RWPE1 (cell line): ENCODE data around the gene CD72.

ENCODE experiments used
- CTCF ChIA-PET: fragments of 350-600 bp; sonication (Branson Sonifier 250); formaldehyde crosslinking; extraction: SDS; loops from one replicate; lab custom pipeline; 2021; lab: Yijun Ruan, JAX
- POLR2A ChIA-PET: fragments of 400-600 bp; formaldehyde crosslinking; extraction: SDS; loops from one replicate; lab custom pipeline; 2020; ENCODE audit warnings: antibody characterized with exemption; ENCODE audit not compliant: low non-redundant PET; lab: Yijun Ruan, JAX
- DNase-seq: peaks from one replicate; pipeline ENCODE4 v3.0.0; 2012; ENCODE audit warnings: low spot score
- H3K27ac ChIP-seq: fragments of 450-650 bp; 2 replicates; pipeline ENCODE4 v1.5.1; 2017
- CTCF ChIP-seq: fragments of 450-650 bp; conservative IDR thresholded peaks from 2 replicates; pipeline ENCODE4 v1.5.1; 2017; ENCODE audit warnings: low read depth, mild to moderate bottlenecking

The CD72 gene

GRCh38 chr9:35657546-35658136 is 39.4 kb upstream of the CD72 start, which contains the start of gene RMRP:
Gene RMRP (minus strand): TSS chr9:35658019.
- ChIA-PET CTCF (interaction anchor here (0.6 to 2.9 kb wide), 13 partner anchors 9 to 241 kb away, joined by 3 to 21 read pairs (median 4); partner anchors contain the start of genes CREB3, TLN1 and TPM2), POLR2A (interaction anchor here (1.2 kb wide), 1 partner anchor 52 kb away, joined by 3 read pairs; the partner anchor contains the start of gene TESK1)
- peak; percentile 98 for DNase-seq
- H3K27ac ChIP-seq: peak within 1 kb of the TSS; percentile 92
- TF ChIP-seq CTCF: no peak

GRCh38 chr9:35656831-35657545 is 38.8 kb upstream of the CD72 start:
- peak overlapping the region; percentile 92 for H3K27ac ChIP-seq
- ChIA-PET POLR2A (no interaction called here), CTCF (interaction anchor here (0.7 to 2.9 kb wide), 4 partner anchors 8 to 53 kb away, joined by 3 to 21 read pairs (median 6); no protein-coding TSS in a partner anchor)
- DNase-seq: no peak
- no peak for TF ChIP-seq CTCF

GRCh38 chr9:35656348-35656747 is 38.1 kb upstream of the CD72 start:
- POLR2A ChIA-PET: no interaction called here
- no peak for TF ChIP-seq CTCF

DNA sequence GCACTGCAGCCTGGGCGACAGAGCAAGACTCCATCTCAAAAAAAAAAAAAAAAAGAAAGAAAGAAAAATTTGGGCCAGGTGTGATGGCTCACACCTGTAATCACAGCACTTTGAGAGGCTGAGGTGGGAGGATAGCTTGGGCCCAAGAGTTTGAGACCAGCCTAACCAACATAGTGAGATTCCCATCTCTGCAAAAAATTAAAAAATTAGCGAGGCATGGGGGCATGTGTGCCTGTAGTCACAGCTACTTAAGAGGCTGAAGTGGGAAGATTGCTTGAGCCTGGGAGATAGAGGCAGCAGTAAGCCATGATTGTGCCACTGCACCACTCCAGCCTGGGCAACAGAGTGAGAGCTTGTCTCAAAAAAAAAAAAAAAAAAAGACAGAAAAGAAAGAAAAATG is 35.4 kb upstream of the CD72 start:
- TF ChIP-seq CTCF: no peak
- ChIA-PET CTCF (interaction anchor here (0.6 kb wide), 1 partner anchor 426 kb away, joined by 3 read pairs; no protein-coding TSS in a partner anchor), POLR2A (no interaction called here)
- peak overlapping the region; percentile 62; the same call in 1 of the 2 replicates for H3K27ac ChIP-seq
- no peak for DNase-seq

More at GRCh38 chr9:35656348-35656747, 38.1 kb upstream of the CD72 start:
- no peak for DNase-seq
- H3K27ac ChIP-seq: no peak overlapping the region
- CTCF ChIA-PET: interaction anchor here (2.9 kb wide), 1 partner anchor 9 kb away, joined by 21 read pairs; no protein-coding TSS in a partner anchor

GRCh38 chr9:35652829-35653209 is 34.6 kb upstream of the CD72 start:
- CTCF ChIA-PET: interaction anchor here (0.9 kb wide), 1 partner anchor 83 kb away, joined by 6 read pairs; no protein-coding TSS in a partner anchor
- peak overlapping the region; percentile 62 for H3K27ac ChIP-seq
- no peak for TF ChIP-seq CTCF
- no peak for DNase-seq
- POLR2A ChIA-PET: no interaction called here

- no peak for DNase-seq
- H3K27ac ChIP-seq: peak overlapping the region; percentile 62
- ChIA-PET POLR2A (no interaction called here), CTCF (interaction anchor here (0.6 to 0.9 kb wide), 3 partner anchors 26 to 560 kb away, joined by 3 to 6 read pairs (median 3); no protein-coding TSS in a partner anchor)
- TF ChIP-seq CTCF: no peak
Measured at GRCh38 chr9:35651956-35652828, 34.0 kb upstream of the CD72 start.
